HL-60/S4 treated with phorbol 12-myristate 13-acetate at 8.2 ng/mL for 4 days and 3 days (cell line): ENCODE measurements around the gene GJA3.

ENCODE experiments used
- in situ Hi-C: fragments of 300-500 bp; cut with MboI; formaldehyde crosslinking; loops from 2 replicates; pipeline ENCODE4 v1.15.0; 2022; ENCODE audit warnings: low sequenced_read_pairs

Gene GJA3

DNA sequence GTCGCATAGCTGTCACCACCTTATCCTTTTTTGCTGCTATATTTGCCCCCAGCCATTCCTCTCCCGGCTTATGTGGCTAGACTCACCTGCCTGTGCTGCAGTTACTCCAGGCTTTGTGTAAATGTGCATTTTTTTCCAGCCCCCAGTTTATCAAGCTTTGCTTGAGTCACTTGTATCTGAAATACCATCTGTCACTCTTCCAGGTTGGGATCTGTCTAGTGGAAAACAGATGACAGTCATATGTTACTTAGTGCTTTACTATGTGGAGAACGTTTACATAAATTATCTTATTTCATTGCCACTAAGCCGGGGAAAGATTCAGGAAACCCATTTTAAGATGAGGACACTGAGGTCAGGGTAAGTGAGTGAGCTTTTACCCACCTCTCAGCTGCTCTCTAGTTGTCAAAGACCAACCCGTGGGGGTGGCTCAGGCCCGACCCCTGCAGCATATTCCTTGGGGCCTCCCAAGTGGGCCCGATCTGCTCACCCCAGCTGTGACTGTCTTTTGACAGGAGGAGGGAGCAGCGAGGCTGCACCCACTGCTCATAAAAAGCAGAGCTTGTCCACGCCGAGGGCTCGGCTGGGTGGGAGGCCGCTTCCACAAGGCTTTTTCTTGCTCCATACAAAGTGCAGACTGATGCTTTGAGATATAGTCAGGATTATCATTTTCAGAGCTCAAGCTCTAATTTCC lies 24.7 kb upstream of the GJA3 start:
- in situ Hi-C loops = loop anchor here (10.0 to 25.0 kb wide), 3 partner anchors 177 to 752 kb away; no protein-coding TSS in a partner anchor

DNA sequence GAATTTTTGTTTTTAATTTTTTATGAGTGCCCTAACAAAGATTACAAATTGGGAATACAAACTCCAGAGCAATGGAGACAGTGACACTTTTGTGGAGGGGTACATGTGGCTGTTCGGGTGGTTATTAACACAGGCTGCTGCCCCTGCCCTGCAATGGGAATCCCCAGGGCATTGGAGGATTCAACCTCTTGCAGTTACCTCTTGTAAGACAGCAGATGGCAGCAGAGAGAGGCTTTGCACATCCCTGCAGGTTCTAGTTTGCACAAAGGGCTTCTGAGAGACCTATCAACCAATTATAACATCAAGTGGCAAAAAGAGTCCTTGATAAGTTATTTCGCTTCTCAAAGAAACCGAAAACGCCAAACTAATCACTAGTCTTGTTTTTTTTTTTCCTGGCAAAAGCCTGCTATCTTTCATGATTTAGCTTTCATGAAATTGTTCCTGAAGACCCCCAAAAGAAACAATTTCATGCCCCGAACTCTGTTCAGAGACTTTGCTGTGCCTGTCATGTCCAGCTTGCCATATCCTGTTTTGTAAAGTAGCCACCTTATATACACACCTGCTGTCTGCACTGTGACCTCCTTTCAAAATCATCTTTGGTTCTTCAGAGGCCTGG lies 21.5 kb upstream of the GJA3 start:
- in situ Hi-C loops = loop anchor here (10.0 to 25.0 kb wide), 3 partner anchors 180 to 755 kb away; no protein-coding TSS in a partner anchor

DNA sequence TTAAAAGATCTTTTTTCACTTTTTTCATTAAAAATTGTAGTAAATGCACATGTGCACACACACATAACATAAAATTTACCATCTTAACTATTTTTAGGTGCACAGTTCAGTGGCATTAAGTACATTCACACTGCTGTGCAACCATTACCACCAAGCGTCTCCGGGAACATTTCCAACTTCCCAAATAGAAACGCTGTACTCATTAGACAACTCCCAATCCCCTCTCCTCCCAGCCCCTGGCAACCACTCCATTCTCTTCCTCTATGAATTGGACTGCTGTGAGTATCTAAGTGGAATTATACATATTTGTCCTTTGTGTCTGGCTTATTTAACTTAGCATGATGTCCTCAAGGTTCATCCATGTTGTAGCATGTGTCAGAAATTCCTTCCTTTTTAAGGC lies 20.3 kb upstream of the GJA3 start:
- in situ Hi-C loops = loop anchor here (10.0 to 25.0 kb wide), 3 partner anchors 181 to 756 kb away; no protein-coding TSS in a partner anchor

DNA sequence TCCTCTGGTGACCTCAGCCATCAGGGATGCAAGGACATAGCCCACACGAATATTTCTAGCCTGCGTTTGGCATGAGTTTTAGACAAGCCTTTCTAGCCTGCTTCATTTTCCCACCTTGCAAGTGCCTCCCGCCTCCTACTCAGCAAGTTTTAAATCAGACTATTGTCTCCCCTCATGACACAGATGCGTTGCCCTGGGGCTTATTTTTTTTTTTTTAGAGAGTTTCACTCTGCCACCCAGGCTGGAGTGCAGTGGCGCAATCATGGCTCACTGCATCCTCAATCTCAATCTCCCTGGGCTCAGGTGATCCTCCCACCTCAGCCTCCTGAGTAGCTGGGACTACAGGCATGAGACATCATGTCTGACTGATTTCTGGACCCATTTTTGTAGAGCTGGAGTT lies 17.3 kb upstream of the GJA3 start:
- in situ Hi-C loops = loop anchor here (25.0 kb wide), 2 partner anchors 184 to 759 kb away; no protein-coding TSS in a partner anchor

DNA sequence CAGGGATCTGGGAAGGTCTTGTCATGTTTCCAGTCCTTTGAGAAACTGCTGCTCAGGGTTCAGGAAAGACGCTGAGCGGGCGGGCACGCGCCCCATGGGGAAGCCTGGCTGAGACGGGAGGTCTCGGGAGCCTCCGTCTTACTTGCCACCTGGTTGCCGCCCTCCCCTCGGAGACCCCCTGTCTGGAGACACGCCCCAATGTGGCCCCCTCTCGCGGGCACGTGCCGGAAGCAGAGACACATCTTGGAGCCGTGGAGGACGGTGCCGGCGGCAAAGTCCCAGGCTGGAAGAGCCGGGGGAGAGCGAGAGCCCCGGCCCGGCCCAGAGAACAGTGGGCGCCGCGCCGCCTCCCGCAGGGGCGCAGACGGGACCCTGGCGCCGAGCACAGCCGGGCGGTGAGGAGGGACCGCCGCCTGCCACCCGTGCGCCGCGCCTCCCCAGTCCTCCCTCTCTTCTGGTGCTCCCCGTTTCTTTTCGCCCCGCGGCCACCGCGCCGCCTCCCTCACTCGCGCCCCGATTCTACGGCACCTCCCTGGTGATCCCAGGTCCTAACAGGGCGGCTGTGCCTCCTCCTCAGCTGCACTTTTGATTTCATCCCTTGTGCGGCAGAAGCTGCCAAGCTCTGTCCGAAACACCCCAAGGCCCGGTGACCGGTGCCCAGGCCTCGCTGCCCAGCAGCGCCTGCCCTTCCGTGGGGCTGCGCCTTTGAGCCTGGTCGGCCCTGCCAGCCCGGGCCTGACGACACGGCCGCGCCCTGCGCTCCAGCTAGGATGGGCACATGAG lies 16.4 kb upstream of the GJA3 start:
- in situ Hi-C loops = loop anchor here (25.0 kb wide), 2 partner anchors 185 to 760 kb away; no protein-coding TSS in a partner anchor

DNA sequence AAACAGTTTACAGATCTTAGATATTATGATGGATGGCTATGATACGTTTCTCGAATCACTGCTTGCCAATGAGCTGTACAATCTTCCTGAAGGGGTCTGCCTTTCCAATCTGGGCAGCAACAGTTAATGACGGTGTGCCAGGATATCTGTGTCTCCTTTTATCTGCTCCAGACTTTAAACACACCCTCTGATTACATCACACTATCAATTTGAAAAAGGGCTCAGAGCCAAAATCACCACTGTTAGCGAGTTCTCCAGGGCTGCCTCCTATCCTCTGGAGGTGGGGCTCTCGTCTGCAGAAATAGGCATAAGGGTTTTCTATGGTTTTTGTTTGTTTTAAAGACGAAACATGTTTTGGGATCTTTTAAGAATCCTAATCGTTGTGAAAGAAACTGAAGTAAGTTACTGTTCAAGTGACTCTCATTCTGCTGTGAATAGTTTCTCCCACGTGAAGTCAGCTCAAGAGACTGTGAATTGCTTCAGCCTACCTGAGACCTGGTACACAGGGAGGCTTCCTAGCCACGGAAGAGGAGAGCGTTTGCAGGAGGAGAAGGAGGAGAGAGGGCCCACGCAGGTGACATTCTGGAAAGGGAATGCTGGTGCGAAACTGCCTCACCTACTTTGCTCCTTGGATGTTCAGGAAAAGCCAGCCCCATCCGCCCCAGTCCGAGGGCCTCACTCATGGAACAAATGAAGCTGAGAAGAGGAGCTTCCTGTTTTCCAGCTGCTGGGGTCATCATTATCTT lies 15.2 kb upstream of the GJA3 start:
- in situ Hi-C loops = loop anchor here (25.0 kb wide), 2 partner anchors 186 to 761 kb away; no protein-coding TSS in a partner anchor

DNA sequence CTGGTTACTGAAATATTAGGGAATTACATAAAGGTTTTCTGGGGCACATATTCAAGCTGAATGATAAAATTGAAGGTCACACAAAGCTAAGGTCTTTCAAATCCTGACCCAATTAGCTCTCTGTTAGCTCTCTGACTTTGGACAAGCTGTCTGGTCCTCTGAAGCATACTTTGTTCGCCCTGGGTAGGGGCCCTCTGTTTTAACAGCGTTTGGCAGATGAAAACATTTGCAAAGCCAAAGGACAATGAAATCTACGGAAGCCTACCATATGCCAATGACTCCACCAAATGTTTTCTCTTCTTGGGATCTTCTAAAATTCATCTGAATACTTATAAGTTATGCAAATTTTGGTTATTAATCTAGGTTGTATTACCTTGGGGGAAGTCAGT lies 14.5 kb upstream of the GJA3 start:
- in situ Hi-C loops = loop anchor here (25.0 kb wide), 2 partner anchors 187 to 762 kb away; no protein-coding TSS in a partner anchor

DNA sequence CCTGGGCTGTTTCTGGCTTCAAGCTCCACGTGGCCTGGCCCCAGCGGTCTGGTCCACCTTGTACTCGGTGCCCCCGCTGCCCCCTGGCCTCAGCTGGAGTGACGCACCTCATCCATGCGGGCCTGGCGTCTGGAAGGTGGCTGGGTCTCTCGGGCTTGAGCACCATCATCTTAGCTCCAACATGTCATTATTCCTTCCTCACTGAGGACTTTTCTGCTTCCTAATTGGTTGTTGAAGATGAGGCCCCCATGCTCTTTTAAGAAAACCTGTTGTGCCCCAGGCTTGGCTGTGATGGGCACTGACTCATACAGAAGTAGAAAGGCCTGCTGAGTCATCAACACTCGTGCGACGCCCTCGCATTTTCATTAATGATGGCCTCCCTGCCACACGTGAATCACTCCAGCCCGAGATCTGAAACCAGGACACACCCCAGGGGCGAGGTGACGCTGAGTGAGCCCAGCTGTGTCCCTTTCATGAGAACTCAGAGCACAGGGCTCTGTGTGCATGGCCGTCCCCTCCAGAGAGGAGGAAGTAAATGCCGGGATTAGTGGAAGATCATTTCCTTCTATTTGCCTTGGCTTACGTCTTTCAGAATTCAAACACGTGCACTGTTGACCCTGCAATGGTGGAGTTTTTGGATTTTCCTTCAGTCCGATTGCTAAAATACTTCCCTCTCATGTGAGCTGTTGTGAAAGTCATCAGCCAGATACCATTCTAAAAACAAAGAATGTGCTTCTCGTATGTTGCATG lies 14.0 kb upstream of the GJA3 start:
- in situ Hi-C loops = loop anchor here (25.0 kb wide), 2 partner anchors 187 to 762 kb away; no protein-coding TSS in a partner anchor

DNA sequence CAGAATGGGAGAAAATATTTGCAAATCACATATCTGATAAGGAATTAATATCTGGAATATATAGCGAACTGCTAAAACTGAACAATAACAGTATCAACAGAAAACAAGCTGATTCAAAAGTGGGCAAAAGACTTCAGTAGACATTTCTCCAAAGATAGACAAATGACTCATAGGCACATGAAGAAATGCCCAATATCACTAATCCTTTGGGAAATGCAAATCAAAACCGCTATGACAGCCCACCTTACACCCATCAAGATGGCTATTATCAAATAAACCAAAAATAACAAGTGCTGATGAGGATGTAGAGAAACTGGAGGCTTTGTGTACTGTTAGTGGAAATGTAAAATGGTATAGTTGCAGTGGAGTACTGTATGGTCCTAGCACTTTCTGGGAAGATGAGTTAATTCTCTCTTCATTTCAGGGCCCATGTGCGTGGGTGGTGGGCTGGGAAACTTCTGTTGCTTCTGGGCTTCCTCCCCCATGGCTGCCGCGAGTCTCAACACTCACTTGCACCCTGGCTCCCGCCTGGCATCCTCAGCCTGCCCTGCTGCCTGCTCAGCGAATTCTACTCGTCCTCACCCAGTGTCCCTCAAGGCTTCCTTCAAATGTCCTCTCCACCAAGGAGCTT lies 12.4 kb upstream of the GJA3 start:
- in situ Hi-C loops = no loop called here

DNA sequence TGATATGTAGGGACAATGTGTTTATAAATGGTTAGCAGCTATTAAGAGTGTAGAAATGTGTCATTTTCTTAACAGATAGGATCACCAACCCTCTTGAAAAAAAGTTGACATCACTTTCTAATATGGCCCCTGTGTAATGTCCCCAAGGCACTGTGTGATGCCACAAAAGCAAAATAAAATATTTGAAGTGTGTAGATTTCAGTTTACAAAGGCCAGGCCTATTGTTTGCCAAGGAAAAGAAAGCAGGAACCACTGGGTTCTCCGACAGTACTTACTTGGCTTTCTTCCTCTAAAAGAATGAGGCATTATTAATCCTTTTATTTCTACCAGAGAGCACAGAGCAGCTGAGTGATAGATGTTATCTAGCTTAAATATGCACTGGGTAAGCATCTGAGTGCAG lies 10.5 kb upstream of the GJA3 start:
- in situ Hi-C loops = no loop called here

DNA sequence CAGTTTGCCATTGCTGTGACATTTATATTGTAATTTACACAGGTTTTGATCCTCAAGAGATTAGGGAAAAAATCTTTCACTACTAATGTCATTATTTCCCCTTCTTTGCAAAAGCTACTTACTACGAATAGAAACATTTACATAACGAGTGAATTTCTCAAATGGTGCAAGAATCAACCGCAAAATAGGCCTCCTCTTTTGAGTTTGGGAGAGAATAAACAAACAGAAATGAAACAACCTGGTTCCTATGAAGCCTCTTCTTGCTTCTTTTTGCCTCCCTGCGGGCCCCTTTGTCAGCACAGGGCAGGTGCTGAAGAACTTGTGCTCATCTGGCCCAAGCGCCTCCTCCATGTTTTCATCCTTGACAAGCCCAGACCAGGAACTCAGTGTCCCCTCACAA lies 10.1 kb upstream of the GJA3 start:
- in situ Hi-C loops = no loop called here

DNA sequence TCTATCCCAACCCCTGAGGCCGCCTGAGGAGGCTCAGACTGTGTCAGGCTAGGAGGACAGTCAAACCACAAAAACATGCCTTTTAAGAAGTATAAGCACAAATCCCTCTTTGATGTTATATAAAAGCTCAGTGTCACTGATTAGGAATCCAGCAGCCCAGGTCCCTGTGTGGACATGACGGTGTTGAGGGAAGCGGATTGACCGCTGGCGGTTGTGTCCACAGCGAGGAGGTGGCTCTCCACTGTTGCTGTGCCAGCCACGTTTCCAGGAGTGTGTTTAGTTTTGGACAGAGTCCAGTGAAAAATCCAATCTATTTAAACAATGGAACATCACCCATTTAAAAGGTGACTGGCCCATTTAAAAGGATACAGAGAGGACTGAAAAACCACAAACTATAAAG lies 7.5 kb upstream of the GJA3 start:
- in situ Hi-C loops = loop anchor here (10.0 kb wide), 1 partner anchor 64 kb away; no protein-coding TSS in a partner anchor

DNA sequence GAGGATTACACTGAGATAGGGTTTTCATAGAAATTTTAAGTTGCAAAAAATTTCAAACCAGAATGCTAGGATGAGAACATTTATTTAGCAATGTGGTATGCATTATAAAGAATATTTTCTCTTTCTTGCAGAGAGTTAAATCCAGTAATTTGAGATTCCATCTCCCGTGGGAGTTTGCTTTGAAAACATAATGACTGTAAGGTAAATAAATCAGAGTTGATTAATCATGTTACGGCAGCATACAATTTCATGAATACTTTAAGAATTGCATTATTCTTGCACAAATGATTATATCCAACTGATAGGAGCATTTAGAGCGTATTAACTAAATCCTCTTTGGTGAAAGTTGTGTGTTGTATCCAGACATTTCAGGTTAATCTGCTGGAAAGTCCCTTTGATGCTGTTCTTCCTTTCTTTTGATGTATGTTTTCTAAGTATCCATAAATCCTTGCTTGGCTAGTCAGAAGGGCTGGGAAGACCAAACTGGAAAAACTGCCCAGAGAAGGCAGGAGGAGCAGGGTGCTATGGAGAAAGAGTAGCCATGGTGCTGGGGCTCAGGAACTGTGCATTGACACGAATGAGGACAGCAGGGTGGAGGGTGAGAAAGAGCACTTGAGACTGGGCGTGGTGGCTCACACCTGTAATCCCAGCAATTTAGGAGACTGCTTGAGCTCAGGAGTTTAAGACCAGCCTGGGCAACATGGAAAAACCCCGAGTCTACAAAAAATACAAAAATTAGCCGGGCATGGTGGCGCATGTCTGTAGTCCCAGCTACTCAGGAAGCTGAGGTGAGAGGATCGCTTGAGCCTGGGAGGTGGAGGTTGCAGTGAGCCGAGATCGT lies 4.8 kb upstream of the GJA3 start:
- in situ Hi-C loops = loop anchor here (10.0 kb wide), 1 partner anchor 61 kb away; no protein-coding TSS in a partner anchor

DNA sequence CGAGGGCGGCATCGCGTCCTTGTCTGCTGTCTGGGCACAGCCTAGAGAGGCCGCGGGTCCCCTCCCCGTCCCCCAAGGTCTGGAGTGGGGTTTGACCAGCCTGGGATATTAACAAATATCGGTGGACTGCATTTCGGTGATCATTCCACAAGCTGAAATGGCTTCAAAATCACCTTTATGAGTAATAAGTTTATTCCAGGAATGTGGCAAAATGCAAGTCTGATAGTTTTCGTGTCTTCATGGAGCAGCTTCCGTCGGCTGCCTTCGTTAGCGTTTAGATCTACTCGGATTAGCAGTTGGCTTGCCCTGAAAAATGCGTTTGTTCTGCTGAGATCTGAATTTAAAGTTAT lies 1.1 kb upstream of the GJA3 start:
- in situ Hi-C loops = loop anchor here (10.0 kb wide), 1 partner anchor 57 kb away; no protein-coding TSS in a partner anchor

DNA sequence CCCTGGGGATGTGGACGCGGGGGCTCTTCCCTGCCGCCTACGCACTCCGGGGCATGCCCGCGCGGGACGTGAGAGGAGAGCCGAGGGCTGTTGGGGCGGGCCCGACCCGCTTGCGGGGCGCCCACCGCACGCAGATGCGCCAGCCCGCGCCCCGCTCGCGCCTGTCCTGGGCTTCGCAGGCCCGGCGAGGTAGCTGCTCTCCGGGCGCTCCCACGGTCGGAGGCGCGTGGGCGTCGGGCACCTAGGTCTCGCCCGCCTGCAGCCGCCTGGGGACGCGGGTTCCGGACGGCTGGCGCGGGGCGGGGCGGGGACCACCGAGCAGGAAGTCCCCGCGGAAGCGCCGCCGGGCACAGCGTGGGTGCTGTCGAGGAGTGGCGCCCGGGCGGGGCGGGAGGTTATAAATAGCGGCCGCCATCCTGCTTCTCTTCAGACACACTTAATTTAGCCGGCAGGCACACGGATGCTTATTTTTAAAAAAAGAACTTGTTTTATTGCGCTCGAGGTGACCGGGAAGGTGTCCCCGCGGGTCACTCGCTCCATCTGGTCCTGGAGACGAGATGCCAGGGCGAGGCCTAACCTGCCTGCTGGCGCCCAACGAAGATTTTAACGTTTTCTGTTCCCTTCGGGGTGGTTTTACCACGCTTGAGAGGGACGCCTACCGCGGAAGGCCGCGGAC lies 561 bp upstream of the GJA3 start:
- in situ Hi-C loops = loop anchor here (10.0 kb wide), 1 partner anchor 57 kb away; no protein-coding TSS in a partner anchor

DNA sequence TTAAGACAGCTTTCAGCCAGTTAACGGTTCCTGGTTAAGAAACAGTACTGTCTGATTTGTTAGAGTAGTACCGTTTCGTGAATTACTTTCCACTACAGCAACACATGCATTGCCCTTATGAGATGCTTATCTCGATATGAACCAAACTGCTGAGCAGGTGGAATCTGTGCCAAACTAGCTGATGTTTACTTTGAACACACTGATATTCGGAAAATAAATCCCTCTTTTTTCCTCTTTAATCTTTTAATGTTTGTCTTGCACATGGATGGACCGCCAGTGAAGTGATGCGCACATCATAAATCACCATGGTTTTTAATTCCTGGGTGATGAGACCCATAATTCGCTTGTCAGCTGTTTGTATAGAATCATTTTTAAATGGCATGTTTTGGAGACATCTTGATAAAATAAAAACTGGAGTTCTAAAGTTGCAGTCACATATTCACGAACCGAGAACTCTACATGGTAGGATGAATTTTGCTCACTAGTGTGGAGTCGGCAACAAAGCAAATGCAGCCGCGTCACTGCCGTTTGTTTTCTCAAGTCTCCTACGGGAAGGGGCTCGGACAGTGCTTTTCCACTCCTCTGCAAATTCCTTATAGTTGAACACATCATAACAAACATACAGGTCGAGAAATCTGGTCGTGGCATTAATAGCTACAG lies 1.1 kb downstream of the GJA3 start:
- in situ Hi-C loops = loop anchor here (10.0 kb wide), 1 partner anchor 55 kb away; no protein-coding TSS in a partner anchor

DNA sequence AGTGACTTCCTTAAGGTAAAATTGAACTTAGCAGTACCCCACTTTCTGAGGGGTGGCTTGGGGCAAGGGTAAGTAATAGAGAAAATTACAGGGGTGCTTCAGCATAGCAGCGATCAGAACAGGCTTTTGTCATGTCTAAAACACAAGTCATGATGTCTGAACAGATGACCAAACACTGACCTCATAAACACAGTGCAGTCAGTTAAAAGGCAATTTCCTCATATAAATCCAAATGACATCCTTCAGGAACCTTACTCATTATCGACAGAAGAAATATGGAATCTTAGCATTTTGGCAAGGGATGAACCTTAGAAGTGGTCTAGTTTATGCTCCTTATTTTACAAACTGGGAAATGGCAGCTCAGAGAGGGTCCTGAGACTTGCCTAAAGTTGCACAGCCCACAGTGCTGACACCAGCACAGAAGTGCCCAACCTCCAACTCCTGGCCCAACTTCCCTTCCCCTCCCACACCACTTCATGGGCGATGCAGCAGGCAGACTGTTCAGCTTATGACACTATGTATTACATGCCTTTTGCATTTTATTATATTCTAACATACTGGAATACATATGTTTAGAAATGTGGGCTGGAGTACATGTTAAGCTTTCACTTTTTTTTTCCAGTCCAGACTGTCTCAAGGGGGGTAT lies 3.6 kb downstream of the GJA3 start:
- in situ Hi-C loops = no loop called here
